Endometrial microvascular endothelial cells (primary cell): ENCODE results near the gene TTC36. TPM values are rescaled to one million over a fixed set of nuclear protein-coding genes. Genes with fewer than 3 reads are reported as not detected.
"Not testable (repeated sequence)": the region's sequence is repeated elsewhere in the genome, so short reads cannot be mapped to it uniquely, and the experiment has no call there.

Experiments used
- in situ Hi-C: cut with HindIII; loops from 2 replicates; pipeline ENCODE4 v1.10.0; 2017; ENCODE audit warnings: low sequenced_read_pairs, low pct_unique_long_range_greater_than_20kb; ENCODE audit errors: inconsistent ontology term
- total RNA-seq: library from RNA; depleted of rRNA; stranded (reverse); fragments of >200 nt; gene quantifications from one replicate; pipeline ENCODE4 v1.2.3, GENCODE V29; 2015; ENCODE audit errors: inconsistent ontology term

Gene TTC36
- total RNA-seq, 1 donor from 2014 or later: not detected

- in situ Hi-C loops: no loop called here
These were observed 3.7 kb downstream of the TTC36 start, which contains the start of gene TMEM25 for GRCh38 chr11:118530683-118531596. Gene TMEM25 (plus strand): TSS chr11:118531192. CDS start chr11:118531802, 610 bp downstream.

- in situ Hi-C loops: no loop called here
These were observed 4.4 kb downstream of the TTC36 start for GRCh38 chr11:118531597-118532084.

- in situ Hi-C loops: no loop called here
These were observed 4.8 kb downstream of the TTC36 start for GRCh38 chr11:118532091-118532490.

- in situ Hi-C loops: no loop called here
These were observed 5.8 kb downstream of the TTC36 start for GRCh38 chr11:118532852-118533768.

GRCh38 chr11:118533769-118534729 is 6.8 kb downstream of the TTC36 start:
- in situ Hi-C loops: no loop called here

GRCh38 chr11:118535261-118535660 is 8.0 kb downstream of the TTC36 start:
- in situ Hi-C loops: no loop called here

- in situ Hi-C loops: no loop called here
These were observed 9.5 kb downstream of the TTC36 start for GRCh38 chr11:118536726-118537125.

GRCh38 chr11:118537409-118537980 is 10.2 kb downstream of the TTC36 start:
- in situ Hi-C loops: no loop called here

- in situ Hi-C loops: no loop called here
These were observed 16.9 kb downstream of the TTC36 start for GRCh38 chr11:118544010-118544646.

GRCh38 chr11:118544647-118545010 is 17.4 kb downstream of the TTC36 start:
- in situ Hi-C loops: no loop called here

GRCh38 chr11:118545533-118545932 is 18.3 kb downstream of the TTC36 start:
- in situ Hi-C loops: no loop called here

GRCh38 chr11:118547132-118547531 is 19.9 kb downstream of the TTC36 start:
- in situ Hi-C loops: no loop called here

- in situ Hi-C loops: no loop called here
These were observed 25.1 kb downstream of the TTC36 start for GRCh38 chr11:118552341-118552740.

GRCh38 chr11:118560806-118561205 is 33.5 kb downstream of the TTC36 start:
- in situ Hi-C loops: no loop called here

GRCh38 chr11:118565051-118565450 is 37.8 kb downstream of the TTC36 start:
- in situ Hi-C loops: no loop called here

GRCh38 chr11:118569670-118570069 is 42.4 kb downstream of the TTC36 start:
- in situ Hi-C loops: no loop called here

- in situ Hi-C loops: no loop called here
These were observed 43.5 kb downstream of the TTC36 start for GRCh38 chr11:118570787-118571186.

- in situ Hi-C loops: not testable (repeated sequence)
These were observed 44.4 kb downstream of the TTC36 start for GRCh38 chr11:118571701-118572060.
